Germinal center (tissue), 1 donor: Measurements from ENCODE around the gene RPS16.

Experiments
- DNase-seq: peaks from one replicate; pipeline ENCODE4 v3.0.0; 2012; ENCODE audit warnings: mixed read lengths, low spot score

RPS16 gene

GRCh38 chr19:39407660-39408391 is 27.9 kb downstream of the RPS16 start:
- DNase-seq, result peak; percentile 68

- DNase-seq, result no peak
Measured at GRCh38 chr19:39407410-39407659, 28.4 kb downstream of the RPS16 start.

DNA sequence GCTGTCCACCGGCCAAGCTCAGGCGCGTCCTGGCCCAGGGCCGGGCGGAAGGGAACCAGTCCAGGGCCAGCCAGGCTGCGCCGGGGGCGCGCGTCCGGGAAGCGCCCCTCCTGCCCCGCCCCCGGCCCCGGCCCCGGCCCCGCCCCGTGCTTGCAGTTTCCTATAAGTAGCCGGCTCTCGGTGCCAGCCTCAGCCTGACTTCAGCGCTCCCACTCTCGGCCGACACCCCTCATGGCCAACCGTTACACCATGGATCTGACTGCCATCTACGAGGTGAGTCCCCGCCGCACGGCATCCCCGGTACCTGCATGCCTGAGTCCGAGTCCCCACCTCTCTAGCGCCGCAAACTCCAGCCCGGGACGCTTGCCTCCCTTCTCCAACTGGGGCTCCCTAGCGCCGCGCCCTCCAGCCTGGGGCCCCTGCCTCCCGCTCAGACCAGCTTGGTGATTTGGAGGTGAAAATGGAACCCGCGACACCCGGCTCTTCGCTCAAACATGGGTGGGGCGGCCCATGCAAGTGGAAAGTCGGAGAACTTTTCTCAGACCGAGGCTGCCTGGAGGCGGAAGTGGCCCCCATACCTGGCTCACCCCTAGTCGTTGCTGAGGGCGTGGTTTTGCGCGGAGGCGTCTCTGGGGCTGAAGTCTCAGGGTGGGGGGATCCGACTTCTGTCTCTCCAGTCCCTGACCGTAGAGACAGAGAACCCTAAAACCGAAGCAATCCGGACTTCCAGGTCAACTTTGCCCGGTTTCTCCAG is 28.9 kb downstream of the RPS16 start, which contains the start of gene ZFP36:
TSS of gene ZFP36 (plus strand) at position 192 of the 754 bp plus-strand sequence. CDS start at position 250, 58 bp downstream.
- DNase-seq, result peak; percentile 83

DNA sequence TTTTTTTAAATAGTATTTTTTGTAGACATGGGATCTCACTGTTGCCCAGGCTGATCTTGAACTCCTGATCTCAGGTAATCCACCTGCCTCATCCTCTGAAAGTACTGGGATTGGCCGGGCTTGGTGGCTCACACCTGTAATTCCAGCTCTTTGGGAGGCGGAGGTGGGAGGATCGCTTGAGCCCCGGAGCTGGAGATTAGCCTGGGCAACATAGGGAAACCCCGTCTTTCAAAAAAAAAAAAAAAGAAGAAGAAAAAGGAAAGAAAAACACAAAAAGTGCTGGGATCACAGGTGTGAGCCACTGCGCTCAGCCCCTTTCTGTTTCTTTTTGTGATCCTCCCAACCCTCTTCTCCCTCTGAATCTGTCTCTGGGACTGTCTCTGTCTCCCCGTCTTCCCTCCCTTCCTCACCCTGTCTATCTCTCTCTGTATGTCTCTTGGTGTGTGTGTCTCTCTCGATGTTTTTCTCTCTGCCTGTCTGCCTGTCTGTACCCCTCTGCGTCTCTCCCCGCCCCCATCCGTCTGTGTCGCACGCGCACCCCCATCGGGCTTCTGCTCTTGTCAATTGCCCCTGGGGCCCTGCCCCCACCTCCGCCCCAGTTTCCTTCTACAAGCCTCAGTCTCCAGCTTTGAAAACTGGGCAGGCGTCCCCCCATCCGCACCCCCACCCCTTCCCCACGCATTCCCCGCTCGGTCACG is 29.6 kb downstream of the RPS16 start:
- peak; percentile 63 for DNase-seq

- no peak for DNase-seq
Measured at GRCh38 chr19:39405261-39405957, 30.3 kb downstream of the RPS16 start.

- peak; percentile 76 for DNase-seq
Measured at GRCh38 chr19:39403331-39404312, 32.1 kb downstream of the RPS16 start.

GRCh38 chr19:39402346-39403300 is 33.1 kb downstream of the RPS16 start:
- peak; percentile 72 for DNase-seq

- DNase-seq, result no peak
Measured at GRCh38 chr19:39401549-39402345, 34.0 kb downstream of the RPS16 start.

GRCh38 chr19:39401070-39401548 is 34.6 kb downstream of the RPS16 start:
- no peak for DNase-seq

GRCh38 chr19:39400061-39400460 is 35.7 kb downstream of the RPS16 start:
- no peak for DNase-seq

- DNase-seq, result no peak
Measured at GRCh38 chr19:39399668-39400050, 36.1 kb downstream of the RPS16 start.

DNA sequence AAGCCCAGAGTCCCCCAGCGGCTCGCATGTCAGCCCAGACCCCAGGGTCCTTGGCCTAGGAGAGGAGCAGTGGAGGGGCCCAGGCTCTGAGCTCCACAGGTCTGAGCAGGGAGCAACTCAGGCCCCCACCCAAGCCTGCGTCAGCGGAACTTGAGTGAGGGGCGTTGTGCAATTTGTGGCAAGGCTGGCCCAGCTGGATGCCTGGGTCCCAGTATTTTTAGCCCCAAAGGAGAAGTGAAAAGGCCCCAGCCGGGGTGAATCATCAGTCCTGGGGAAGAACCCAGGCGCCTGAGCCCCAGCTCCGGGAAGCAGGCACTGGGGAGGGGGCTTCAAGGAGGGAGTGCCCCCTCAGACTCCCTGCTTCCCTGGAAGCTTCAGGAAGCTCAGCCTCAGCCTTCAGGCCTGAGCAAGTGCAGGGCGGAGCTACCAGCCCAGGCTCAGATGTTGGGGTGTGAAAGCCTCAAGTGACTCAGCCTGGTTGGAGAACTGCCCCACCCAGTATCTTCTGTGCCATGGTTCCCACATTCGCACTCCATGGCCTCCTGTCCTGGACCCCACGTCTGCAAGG is 37.4 kb downstream of the RPS16 start:
- no peak for DNase-seq

DNA sequence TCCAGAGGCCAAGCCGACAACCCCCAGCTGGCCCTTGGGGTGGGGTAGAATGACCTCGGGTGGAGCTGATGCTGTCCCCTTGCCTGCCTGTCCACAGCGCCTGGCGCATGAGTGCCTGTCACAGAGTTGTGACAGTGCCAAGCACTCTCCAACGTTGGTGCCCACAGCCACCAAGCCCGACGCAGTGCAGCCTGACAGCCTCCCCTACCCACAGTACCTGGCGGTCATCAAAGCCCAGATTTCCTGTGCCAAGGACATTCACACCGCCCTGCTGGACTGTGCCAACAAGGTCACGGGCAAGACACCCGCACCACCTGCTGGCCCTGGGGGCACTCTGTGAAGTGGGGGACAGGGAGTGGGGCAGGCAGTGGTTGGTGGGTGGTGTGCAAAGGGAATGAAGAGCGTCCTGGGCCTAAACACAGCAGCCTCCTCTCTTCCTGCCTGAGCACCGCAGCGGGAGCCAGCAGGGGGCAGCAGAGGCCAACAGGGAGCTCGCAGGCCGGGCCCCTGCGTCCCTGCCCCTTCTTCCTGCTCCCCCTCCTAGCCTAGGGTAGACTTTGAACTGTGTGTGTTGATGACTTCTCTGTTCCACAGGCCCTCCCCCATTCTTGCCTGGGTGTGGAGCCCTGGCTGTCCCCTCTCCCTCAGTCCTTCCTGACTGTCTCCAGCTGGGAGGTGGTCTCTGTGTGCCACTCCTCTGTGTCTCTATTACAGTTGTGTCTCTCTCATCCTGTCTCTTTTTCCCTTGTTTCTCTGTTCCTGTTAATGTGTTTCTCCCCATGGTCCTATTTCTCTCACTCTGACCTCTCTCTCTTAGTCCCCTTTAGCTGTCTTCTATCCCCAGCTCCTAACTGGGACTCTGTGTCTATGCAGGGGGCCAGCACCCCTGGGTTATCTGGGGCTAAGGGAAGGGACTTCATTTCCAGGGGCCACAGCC is 38.1 kb downstream of the RPS16 start:
- DNase-seq, result peak; percentile 89

DNA sequence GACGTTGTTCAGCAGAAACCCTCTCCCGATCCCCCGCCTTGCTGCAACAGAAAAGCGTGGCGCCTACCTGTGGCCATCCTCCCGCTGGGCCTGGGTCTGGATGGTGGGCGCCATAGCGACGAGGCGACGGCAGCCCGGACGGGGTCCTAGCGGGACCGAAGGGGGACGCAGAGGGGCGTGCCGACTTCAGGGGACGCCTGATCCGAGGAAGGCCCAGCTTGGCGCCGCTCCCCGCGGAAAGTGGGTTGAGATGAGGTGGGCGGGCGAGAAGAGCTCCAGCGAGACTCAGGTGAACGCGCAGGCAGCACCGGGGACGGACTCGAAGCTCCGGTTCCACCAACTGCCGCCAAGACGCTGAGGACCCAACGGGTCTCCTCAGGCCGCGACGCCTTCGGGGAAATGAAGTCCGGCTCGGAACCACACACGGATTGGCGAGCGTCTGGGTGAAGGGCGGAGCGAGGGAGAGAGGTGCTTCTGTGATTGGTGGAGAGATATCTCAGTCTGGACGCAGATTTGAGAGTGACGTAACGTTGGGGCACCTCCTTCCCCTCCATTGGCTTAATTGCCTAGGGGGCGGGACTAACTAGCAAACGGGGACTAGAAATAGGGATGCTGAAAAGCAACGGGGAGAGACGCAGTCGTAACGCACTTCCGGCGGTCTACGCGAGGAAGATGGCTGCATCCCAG is 44.9 kb downstream of the RPS16 start, which contains the start of the genes MED29 and PAF1:
TSS of gene MED29 (plus strand) at position 628 of the 687 bp plus-strand sequence. CDS start at position 673, 45 bp downstream.
TSS of gene PAF1 (minus strand) at position 356 of the 687 bp plus-strand sequence. CDS start at position 114, 242 bp downstream.
- DNase-seq, result peak; percentile 99

DNA sequence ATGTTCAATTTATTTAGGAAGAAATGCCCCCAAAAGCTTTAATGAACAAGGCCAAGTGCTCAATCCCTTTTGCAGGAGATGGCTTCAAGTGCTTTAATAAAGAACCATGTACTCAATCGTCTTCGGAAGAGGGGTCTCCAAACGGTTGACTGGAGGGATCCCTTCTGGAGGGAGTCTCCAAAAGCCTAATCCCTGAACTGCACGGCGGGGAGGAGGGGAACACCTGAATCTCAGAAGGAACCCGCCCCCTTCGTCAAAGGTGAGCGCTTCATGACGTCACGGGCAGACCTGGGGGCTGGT is 45.3 kb downstream of the RPS16 start:
- peak; percentile 82 for DNase-seq

DNA sequence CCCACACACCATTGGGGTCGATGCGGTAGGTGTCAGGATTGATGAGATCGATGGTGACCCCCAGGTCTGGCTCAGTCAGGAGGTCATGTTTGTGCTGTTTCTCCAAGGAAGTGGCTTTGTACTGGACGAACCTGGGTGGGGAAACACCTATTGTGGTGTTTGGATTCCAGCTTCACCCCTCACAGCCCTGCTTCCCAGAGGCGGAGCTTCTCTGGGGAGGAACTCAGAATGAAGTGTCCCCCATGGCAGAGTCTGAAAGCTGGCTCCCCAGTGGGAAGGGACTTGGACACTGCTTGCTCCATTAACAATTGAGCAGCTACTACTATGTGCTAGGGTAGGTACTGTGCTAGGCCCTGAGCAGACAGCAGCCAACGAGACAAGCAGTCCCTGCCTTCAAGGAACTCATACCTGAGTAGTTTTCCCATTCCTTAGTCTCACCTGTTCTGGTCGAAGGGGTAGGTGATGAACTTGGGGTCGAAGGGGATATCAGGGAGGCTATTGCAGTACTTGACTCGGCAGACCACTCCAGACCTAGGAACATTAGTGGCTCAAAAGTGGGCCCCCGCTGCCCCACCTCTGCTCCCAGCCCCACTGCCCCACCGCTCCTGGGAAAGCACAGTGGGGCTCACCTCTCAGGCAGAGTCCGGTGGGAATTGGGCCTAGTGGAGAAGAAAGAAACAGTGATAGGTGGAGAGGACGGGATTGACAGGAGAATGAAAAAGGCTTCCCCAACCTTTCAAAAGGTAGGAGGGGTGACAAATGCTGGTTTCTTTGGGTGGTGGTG is 45.9 kb downstream of the RPS16 start:
- no peak for DNase-seq
